Measurements from ENCODE around the gene OTUB1.
A peak's percentile ranks its signal among the peaks of the same experiment; 100 is the strongest.

OTUB1 gene

DNA sequence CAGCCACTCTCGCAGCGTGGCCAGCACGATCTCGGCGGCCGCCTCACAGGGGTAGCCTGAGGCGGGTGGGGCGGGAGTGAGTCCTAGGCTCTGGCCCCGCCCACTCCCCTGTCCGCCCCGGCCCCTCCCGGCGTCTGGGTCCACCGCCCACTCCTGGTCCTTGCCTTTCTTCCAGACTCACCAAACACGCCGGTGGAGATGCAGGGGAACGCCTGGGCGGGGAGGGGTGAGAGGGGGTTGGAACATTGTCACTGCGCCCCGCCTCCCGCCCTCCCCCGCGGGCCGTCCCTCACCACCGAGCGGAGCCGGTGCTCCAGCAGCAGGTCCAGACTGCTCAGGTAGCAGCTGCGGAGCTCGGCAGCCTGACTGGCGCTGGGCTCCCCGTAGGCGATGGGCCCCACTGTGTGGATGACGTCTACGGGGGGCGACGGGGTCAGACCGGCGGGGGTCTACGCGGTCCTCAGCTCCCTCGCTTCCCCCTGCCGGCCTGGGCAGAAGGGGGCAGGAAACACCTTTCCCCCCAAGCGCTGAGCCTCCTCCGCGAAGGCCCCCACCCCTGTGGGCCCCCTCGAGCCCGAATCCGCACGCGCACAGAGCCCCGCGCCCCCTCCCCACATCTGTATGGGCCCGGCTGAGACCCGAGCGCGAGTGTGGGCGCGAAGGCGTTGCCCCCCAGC, 13.2 kb downstream of the OTUB1 start:
- in situ Hi-C loops (cut with HindIII; ENCODE audit: low sequenced_read_pairs): loop anchor here (10.0 kb wide), 2 partner anchors 115 to 165 kb away; partner anchors contain the start of gene MACROD1
- TF ChIP-seq, protein P1, sequence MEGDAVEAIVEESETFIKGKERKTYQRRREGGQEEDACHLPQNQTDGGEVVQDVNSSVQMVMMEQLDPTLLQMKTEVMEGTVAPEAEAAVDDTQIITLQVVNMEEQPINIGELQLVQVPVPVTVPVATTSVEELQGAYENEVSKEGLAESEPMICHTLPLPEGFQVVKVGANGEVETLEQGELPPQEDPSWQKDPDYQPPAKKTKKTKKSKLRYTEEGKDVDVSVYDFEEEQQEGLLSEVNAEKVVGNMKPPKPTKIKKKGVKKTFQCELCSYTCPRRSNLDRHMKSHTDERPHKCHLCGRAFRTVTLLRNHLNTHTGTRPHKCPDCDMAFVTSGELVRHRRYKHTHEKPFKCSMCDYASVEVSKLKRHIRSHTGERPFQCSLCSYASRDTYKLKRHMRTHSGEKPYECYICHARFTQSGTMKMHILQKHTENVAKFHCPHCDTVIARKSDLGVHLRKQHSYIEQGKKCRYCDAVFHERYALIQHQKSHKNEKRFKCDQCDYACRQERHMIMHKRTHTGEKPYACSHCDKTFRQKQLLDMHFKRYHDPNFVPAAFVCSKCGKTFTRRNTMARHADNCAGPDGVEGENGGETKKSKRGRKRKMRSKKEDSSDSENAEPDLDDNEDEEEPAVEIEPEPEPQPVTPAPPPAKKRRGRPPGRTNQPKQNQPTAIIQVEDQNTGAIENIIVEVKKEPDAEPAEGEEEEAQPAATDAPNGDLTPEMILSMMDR (IDR thresholded peaks at IDR 0.05; ENCODE audit: low read depth, low read length): no peak
- peak overlapping the region; percentile 10 for H3K4me3 ChIP-seq (ENCODE audit: low read depth, low read length)
- DNase-seq (ENCODE audit: low read depth, low spot score): peak; percentile 46

- H3K4me3 ChIP-seq (ENCODE audit: low read depth, low read length): no peak overlapping the region
- in situ Hi-C loops (cut with HindIII; ENCODE audit: low sequenced_read_pairs): loop anchor here (10.0 kb wide), 2 partner anchors 115 to 165 kb away; partner anchors contain the start of gene MACROD1
- peak; percentile 65 for DNase-seq (ENCODE audit: low read depth, low spot score)
- TF ChIP-seq, protein P1 (IDR thresholded peaks at IDR 0.05; ENCODE audit: low read depth, low read length): peak; percentile 66
Observed at GRCh38 chr11:64000026-64000739, 13.9 kb downstream of the OTUB1 start.

GRCh38 chr11:64000740-64001483, 14.7 kb downstream of the OTUB1 start:
- DNase-seq (ENCODE audit: low read depth, low spot score): no peak
- in situ Hi-C loops (cut with HindIII; ENCODE audit: low sequenced_read_pairs): loop anchor here (10.0 kb wide), 2 partner anchors 114 to 164 kb away; partner anchors contain the start of gene MACROD1
- no peak overlapping the region for H3K4me3 ChIP-seq (ENCODE audit: low read depth, low read length)
- TF ChIP-seq, protein P1 (IDR thresholded peaks at IDR 0.05; ENCODE audit: low read depth, low read length): no peak

DNA sequence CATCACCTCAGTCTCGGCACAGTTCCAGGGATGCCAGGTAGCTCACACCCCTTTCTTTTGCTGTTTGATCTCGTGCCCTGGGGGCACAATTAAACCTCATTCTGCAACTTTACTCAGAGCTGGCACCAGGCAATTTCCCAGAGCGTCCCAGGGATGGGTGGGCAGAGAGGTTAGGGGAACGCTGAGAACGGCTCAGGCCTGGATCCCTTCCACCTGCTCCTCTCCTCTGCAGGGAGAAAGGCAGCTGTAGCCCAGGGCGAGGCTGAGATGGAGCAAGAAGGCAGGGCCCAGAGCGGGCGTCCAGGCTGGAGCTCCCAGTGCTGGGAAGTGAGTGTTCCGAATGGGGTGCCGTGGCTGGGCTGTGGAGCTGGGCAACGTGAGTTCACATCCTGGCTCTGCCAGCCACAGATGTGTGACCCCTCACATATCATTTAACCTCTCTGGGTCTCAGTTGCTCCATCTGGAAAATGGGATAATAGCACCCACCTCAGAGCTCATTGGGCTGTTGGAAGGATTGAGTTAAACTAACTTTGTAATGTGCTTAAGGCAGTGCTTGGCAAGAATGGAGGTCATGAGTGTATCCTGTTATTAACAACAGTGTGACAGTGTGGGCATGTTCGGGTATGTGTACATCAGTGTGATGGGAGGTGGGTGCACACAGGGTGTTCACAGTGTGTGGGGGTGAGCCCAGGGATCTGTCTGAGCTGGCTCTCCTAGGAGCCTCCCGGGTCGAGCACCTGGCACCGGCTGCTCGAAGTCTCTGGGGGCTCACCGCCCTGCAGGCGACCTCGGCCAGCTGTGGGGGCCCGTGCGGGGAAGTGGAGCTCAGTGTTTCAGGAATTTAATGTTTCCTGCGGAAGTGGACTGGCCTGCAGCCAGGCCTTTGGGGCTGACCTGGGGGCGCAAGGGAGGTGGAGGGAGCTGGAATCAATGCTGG, 15.5 kb downstream of the OTUB1 start:
- H3K4me3 ChIP-seq (ENCODE audit: low read depth, low read length): no peak overlapping the region
- in situ Hi-C loops (cut with HindIII; ENCODE audit: low sequenced_read_pairs): loop anchor here (10.0 kb wide), 2 partner anchors 113 to 163 kb away; partner anchors contain the start of gene MACROD1
- DNase-seq (ENCODE audit: low read depth, low spot score): no peak
- TF ChIP-seq, protein P1 (IDR thresholded peaks at IDR 0.05; ENCODE audit: low read depth, low read length): no peak

- H3K4me3 ChIP-seq (ENCODE audit: low read depth, low read length): no peak overlapping the region
- TF ChIP-seq, protein P1 (IDR thresholded peaks at IDR 0.05; ENCODE audit: low read depth, low read length): no peak
- no peak for DNase-seq (ENCODE audit: low read depth, low spot score)
- in situ Hi-C loops (cut with HindIII; ENCODE audit: low sequenced_read_pairs): loop anchor here (10.0 kb wide), 2 partner anchors 111 to 161 kb away; partner anchors contain the start of gene MACROD1
Observed at GRCh38 chr11:64003807-64004589, 17.8 kb downstream of the OTUB1 start.
